Measurements from ENCODE around the gene PTPN3. TPM values are rescaled to one million over a fixed set of nuclear protein-coding genes. Genes with fewer than 3 reads are reported as not detected.

Gene PTPN3
- total RNA-seq, 2 experiments from 2014 or later, result not detected

- H3K79me2 ChIP-seq (ENCODE audit: insufficient read depth, low read depth, low read length), result no peaks in the 10 kb centered on the region
- intact Hi-C loops (cut with micrococcal nuclease; ENCODE audit: unreplicated experiment), result loop anchor here (10.0 kb wide), 1 partner anchor 1783 kb away; no protein-coding TSS in a partner anchor
- H3K36me3 ChIP-seq (ENCODE audit: insufficient read depth, low read length), result no peaks in the 10 kb centered on the region
- no TSS peak for BruUV-seq (replicated peaks)
- H3K4me1 ChIP-seq (ENCODE audit: insufficient read depth, low read length, poor library complexity, severe bottlenecking), result no peaks in the 10 kb centered on the region
- no peak overlapping the region for H2AFZ ChIP-seq (ENCODE audit: low read length)
- H3K9me2 ChIP-seq (ENCODE audit: insufficient read depth, low read length), result no peaks in the 10 kb centered on the region
- DNase-seq (ENCODE audit: low spot score), result no peak
- CTCF ChIA-PET (ENCODE audit: unreplicated experiment), result interaction anchor here (0.6 kb wide), 1 partner anchor 286 kb away, joined by 3 read pairs; no protein-coding TSS in a partner anchor
- H4K20me1 ChIP-seq (ENCODE audit: insufficient read depth, low read length), result no peaks in the 10 kb centered on the region
- TF ChIP-seq, protein P1, sequence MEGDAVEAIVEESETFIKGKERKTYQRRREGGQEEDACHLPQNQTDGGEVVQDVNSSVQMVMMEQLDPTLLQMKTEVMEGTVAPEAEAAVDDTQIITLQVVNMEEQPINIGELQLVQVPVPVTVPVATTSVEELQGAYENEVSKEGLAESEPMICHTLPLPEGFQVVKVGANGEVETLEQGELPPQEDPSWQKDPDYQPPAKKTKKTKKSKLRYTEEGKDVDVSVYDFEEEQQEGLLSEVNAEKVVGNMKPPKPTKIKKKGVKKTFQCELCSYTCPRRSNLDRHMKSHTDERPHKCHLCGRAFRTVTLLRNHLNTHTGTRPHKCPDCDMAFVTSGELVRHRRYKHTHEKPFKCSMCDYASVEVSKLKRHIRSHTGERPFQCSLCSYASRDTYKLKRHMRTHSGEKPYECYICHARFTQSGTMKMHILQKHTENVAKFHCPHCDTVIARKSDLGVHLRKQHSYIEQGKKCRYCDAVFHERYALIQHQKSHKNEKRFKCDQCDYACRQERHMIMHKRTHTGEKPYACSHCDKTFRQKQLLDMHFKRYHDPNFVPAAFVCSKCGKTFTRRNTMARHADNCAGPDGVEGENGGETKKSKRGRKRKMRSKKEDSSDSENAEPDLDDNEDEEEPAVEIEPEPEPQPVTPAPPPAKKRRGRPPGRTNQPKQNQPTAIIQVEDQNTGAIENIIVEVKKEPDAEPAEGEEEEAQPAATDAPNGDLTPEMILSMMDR (conservative IDR thresholded peaks at IDR 0.05; ENCODE audit: low read length), result peak; percentile 26; the same call in 1 of the 2 replicates
- TF ChIP-seq EZH2phosphoT487 (IDR thresholded peaks at IDR 0.05; ENCODE audit: borderline replicate concordance, low read depth, low read length), result no peak
- H3K27ac ChIP-seq (ENCODE audit: low read depth, low read length, poor library complexity, severe bottlenecking), result no peak overlapping the region
- no peak overlapping the region for H3K4me3 ChIP-seq (ENCODE audit: low read depth, low read length, poor library complexity, severe bottlenecking)
- no peak overlapping the region for H3K4me2 ChIP-seq (ENCODE audit: low read length)
- no peaks in the 10 kb centered on the region for H3K9me3 ChIP-seq (ENCODE audit: low read length)
- POLR2A ChIA-PET, result interaction anchor here (0.6 to 0.7 kb wide), 4 partner anchors 13 to 1197 kb away, joined by 3 read pairs; no protein-coding TSS in a partner anchor
These were observed 46.6 kb downstream of the PTPN3 start for GRCh38 chr9:109451311-109452025.

- no peaks in the 10 kb centered on the region for H3K9me2 ChIP-seq (ENCODE audit: insufficient read depth, low read length)
- H3K4me2 ChIP-seq (ENCODE audit: low read length), result no peak overlapping the region
- no peaks in the 10 kb centered on the region for H4K20me1 ChIP-seq (ENCODE audit: insufficient read depth, low read length)
- H2AFZ ChIP-seq (ENCODE audit: low read length), result no peak overlapping the region
- DNase-seq (ENCODE audit: low spot score), result no peak
- POLR2A ChIA-PET, result no interaction called here
- H3K4me1 ChIP-seq (ENCODE audit: insufficient read depth, low read length, poor library complexity, severe bottlenecking), result no peaks in the 10 kb centered on the region
- H3K4me3 ChIP-seq (ENCODE audit: low read depth, low read length, poor library complexity, severe bottlenecking), result no peak overlapping the region
- CTCF ChIA-PET (ENCODE audit: unreplicated experiment), result interaction anchor here (0.6 to 1.0 kb wide), 2 partner anchors 12 to 42 kb away, joined by 3 read pairs; no protein-coding TSS in a partner anchor
- intact Hi-C loops (cut with micrococcal nuclease; ENCODE audit: unreplicated experiment), result loop anchor here (10.0 kb wide), 1 partner anchor 1784 kb away; no protein-coding TSS in a partner anchor
- no peak for TF ChIP-seq EZH2phosphoT487 (IDR thresholded peaks at IDR 0.05; ENCODE audit: borderline replicate concordance, low read depth, low read length)
- TF ChIP-seq, protein P1 (conservative IDR thresholded peaks at IDR 0.05; ENCODE audit: low read length), result no peak
- no peaks in the 10 kb centered on the region for H3K36me3 ChIP-seq (ENCODE audit: insufficient read depth, low read length)
- H3K79me2 ChIP-seq (ENCODE audit: insufficient read depth, low read depth, low read length), result no peaks in the 10 kb centered on the region
- BruUV-seq (replicated peaks), result no TSS peak
- no peaks in the 10 kb centered on the region for H3K9me3 ChIP-seq (ENCODE audit: low read length)
- no peak overlapping the region for H3K27ac ChIP-seq (ENCODE audit: low read depth, low read length, poor library complexity, severe bottlenecking)
These were observed 47.8 kb downstream of the PTPN3 start for GRCh38 chr9:109450346-109450745.
